WTC11 (cell line): ENCODE measurements around the gene AREL1. TPM values are rescaled to one million over a fixed set of nuclear protein-coding genes. Genes with fewer than 3 reads are reported as not detected.

Experiments used
- ATAC-seq: fragments of 200-7000 bp; cut with Tn5 transposase; 2 replicates; pipeline ENCODE4 v1.10.0; 2021; ENCODE audit warnings: mild to moderate bottlenecking, moderate library complexity
- CTCF ChIA-PET: fragments of 300-600 bp; sonication (Branson Sonifier 250); formaldehyde crosslinking; loops from one replicate; lab custom pipeline; 2021; ENCODE audit warnings: antibody characterized with exemption; lab: Charles Lee
- POLR2A ChIA-PET: fragments of 350-600 bp; sonication (Branson Sonifier 250); formaldehyde crosslinking; loops from one replicate; lab custom pipeline; 2021; ENCODE audit warnings: antibody characterized with exemption; lab: Charles Lee
- DNase-seq: peaks from one replicate; pipeline ENCODE4 v3.0.0; 2021; ENCODE audit warnings: low spot score
- H3K27ac Mint-ChIP-seq: 2 replicates; pipeline ENCODE4 v1.8.0; 2021; ENCODE audit warnings: mixed read lengths
- H3K27me3 Mint-ChIP-seq: 2 replicates; pipeline ENCODE4 v1.8.0; 2021; ENCODE audit warnings: low read depth, mild to moderate bottlenecking, moderate library complexity, mixed read lengths
- H3K36me3 Mint-ChIP-seq: 2 replicates; pipeline ENCODE4 v1.8.0; 2021; ENCODE audit warnings: mixed read lengths
- H3K4me1 Mint-ChIP-seq: 2 replicates; pipeline ENCODE4 v1.8.0; 2022; ENCODE audit warnings: mixed read lengths
- H3K4me3 Mint-ChIP-seq: 2 replicates; pipeline ENCODE4 v1.8.0; 2021; ENCODE audit warnings: mild to moderate bottlenecking, moderate library complexity, mixed read lengths
- H3K9me3 Mint-ChIP-seq: 2 replicates; pipeline ENCODE4 v1.8.0; 2021; ENCODE audit warnings: mixed read lengths
- ARID4B ChIP-seq: sonication (generic); formaldehyde crosslinking; IDR thresholded peaks from 2 replicates; pipeline ENCODE4 v1.8.0; 2023; ENCODE audit warnings: missing genetic modification reagents, mild to moderate bottlenecking, borderline replicate concordance
- ATF6 ChIP-seq: sonication (generic); formaldehyde crosslinking; IDR thresholded peaks from 2 replicates; pipeline ENCODE4 v1.8.1; 2023; ENCODE audit warnings: mild to moderate bottlenecking, missing genetic modification reagents
- E2F1 ChIP-seq: sonication (generic); formaldehyde crosslinking; IDR thresholded peaks from 2 replicates; pipeline ENCODE4 v1.8.0; 2022; ENCODE audit warnings: mild to moderate bottlenecking, missing genetic modification reagents
- E2F5 ChIP-seq: sonication (generic); formaldehyde crosslinking; IDR thresholded peaks from 2 replicates; pipeline ENCODE4 v1.8.1; 2022; ENCODE audit warnings: mild to moderate bottlenecking, moderate library complexity, missing genetic modification reagents
- ERG ChIP-seq: fragments of 250-450 bp; sonication (Bioruptor Pico); IDR thresholded peaks from 2 replicates; pipeline ENCODE4 v1.8.0; 2021; ENCODE audit warnings: mild to moderate bottlenecking
- ESRRA ChIP-seq: sonication (generic); formaldehyde crosslinking; IDR thresholded peaks from 2 replicates; pipeline ENCODE4 v1.8.1; 2022; ENCODE audit warnings: mild to moderate bottlenecking, missing genetic modification reagents, borderline replicate concordance
- FOXJ3 ChIP-seq: sonication (generic); formaldehyde crosslinking; IDR thresholded peaks from 2 replicates; pipeline ENCODE4 v1.9.0; 2021; ENCODE audit warnings: missing genetic modification reagents, mild to moderate bottlenecking, borderline replicate concordance
- GABPB1 ChIP-seq: sonication (generic); formaldehyde crosslinking; IDR thresholded peaks from 2 replicates; pipeline ENCODE4 v1.8.1; 2023; ENCODE audit warnings: mild to moderate bottlenecking, missing genetic modification reagents
- JUN ChIP-seq: sonication (generic); formaldehyde crosslinking; IDR thresholded peaks from 2 replicates; pipeline ENCODE4 v1.8.0; 2023; ENCODE audit warnings: mild to moderate bottlenecking, missing genetic modification reagents
- MAX ChIP-seq: sonication (generic); formaldehyde crosslinking; IDR thresholded peaks from 2 replicates; pipeline ENCODE4 v1.8.0; 2022; ENCODE audit warnings: mild to moderate bottlenecking, missing genetic modification reagents
- MYBL2 ChIP-seq: sonication (generic); formaldehyde crosslinking; IDR thresholded peaks from 2 replicates; pipeline ENCODE4 v1.8.1; 2023; ENCODE audit warnings: mild to moderate bottlenecking, moderate library complexity, missing genetic modification reagents
- NR2C2 ChIP-seq: sonication (generic); formaldehyde crosslinking; IDR thresholded peaks from 2 replicates; pipeline ENCODE4 v1.8.0; 2022; ENCODE audit warnings: mild to moderate bottlenecking, missing genetic modification reagents
- RELA ChIP-seq: sonication (generic); formaldehyde crosslinking; IDR thresholded peaks from 2 replicates; pipeline ENCODE4 v1.8.1; 2022; ENCODE audit warnings: missing genetic modification reagents, mild to moderate bottlenecking, borderline replicate concordance
- RORB ChIP-seq: fragments of 250-450 bp; sonication (Bioruptor Pico); IDR thresholded peaks from 2 replicates; pipeline ENCODE4 v1.9.0; 2021; ENCODE audit warnings: mild to moderate bottlenecking
- SMAD3 ChIP-seq: sonication (generic); formaldehyde crosslinking; IDR thresholded peaks from 2 replicates; pipeline ENCODE4 v1.8.0; 2022; ENCODE audit warnings: missing genetic modification reagents, mild to moderate bottlenecking, borderline replicate concordance
- TP53 ChIP-seq: sonication (generic); formaldehyde crosslinking; IDR thresholded peaks from 2 replicates; pipeline ENCODE4 v1.8.1; 2023; ENCODE audit warnings: mild to moderate bottlenecking, missing genetic modification reagents
- ZNF138 ChIP-seq: sonication (generic); formaldehyde crosslinking; conservative IDR thresholded peaks from 2 replicates; pipeline ENCODE4 v1.8.1; 2022; ENCODE audit warnings: mild to moderate bottlenecking, moderate library complexity, missing genetic modification reagents
- ZNF396 ChIP-seq: fragments of 250-450 bp; sonication (Bioruptor Pico); IDR thresholded peaks from 2 replicates; pipeline ENCODE4 v1.8.0; 2021; ENCODE audit warnings: mild to moderate bottlenecking, moderate library complexity, borderline replicate concordance
- ZNF423 ChIP-seq: fragments of 250-450 bp; sonication (Bioruptor Pico); IDR thresholded peaks from 2 replicates; pipeline ENCODE4 v2.1.2; 2022; ENCODE audit warnings: mild to moderate bottlenecking, moderate library complexity
- total RNA-seq: library from RNA; stranded (reverse); gene quantifications from 3 replicates; pipeline ENCODE4 v1.2.3, GENCODE V29; 2021

The AREL1 gene
- total RNA-seq, 1 experiment from 2014 or later: 37.0 TPM

- CTCF ChIA-PET: no interaction called here
- no peak for ATAC-seq
- Mint-ChIP-seq H3K27me3 (no peaks in the 10 kb centered on the region), H3K4me3 (peak overlapping the region; percentile 98), H3K36me3 (peaks cover 17% of the 10 kb centered on the region), H3K4me1 (peaks cover 15% of the 10 kb centered on the region), H3K27ac (peak overlapping the region; percentile 98), H3K9me3 (no peaks in the 10 kb centered on the region)
- POLR2A ChIA-PET: no interaction called here
- no peak for DNase-seq
- TF ChIP-seq SMAD3 (CRISPR knock-in tag): no peak
- no peak for TF ChIP-seq MAX
- TF ChIP-seq JUN (CRISPR knock-in tag): no peak
- TF ChIP-seq ARID4B: no peak
- TF ChIP-seq FOXJ3 (CRISPR knock-in tag): no peak
- no peak for TF ChIP-seq ESRRA (CRISPR knock-in tag)
- TF ChIP-seq RORB (CRISPR knock-in tag): no peak
- TF ChIP-seq ZNF423 (CRISPR knock-in tag): no peak
- TF ChIP-seq E2F1: no peak
- no peak for TF ChIP-seq ERG
- no peak for TF ChIP-seq E2F5 (CRISPR knock-in tag)
- TF ChIP-seq MYBL2 (CRISPR knock-in tag): no peak
- TF ChIP-seq ZNF396 (CRISPR knock-in tag): no peak
- no peak for TF ChIP-seq ATF6 (CRISPR knock-in tag)
- TF ChIP-seq RELA (CRISPR knock-in tag): no peak
- TF ChIP-seq NR2C2 (CRISPR knock-in tag): no peak
Measured at GRCh38 chr14:74713395-74713735, 485 bp upstream of the AREL1 start.

GRCh38 chr14:74711651-74712050, 1.2 kb downstream of the AREL1 start:
- ChIA-PET CTCF (no interaction called here), POLR2A (no interaction called here)
- Mint-ChIP-seq H3K4me3 (peak overlapping the region; percentile 98), H3K4me1 (peaks cover 15% of the 10 kb centered on the region), H3K27me3 (no peaks in the 10 kb centered on the region), H3K27ac (no peak overlapping the region), H3K9me3 (no peaks in the 10 kb centered on the region), H3K36me3 (peaks cover 15% of the 10 kb centered on the region)
- no peak for DNase-seq
- no peak for ATAC-seq
- no peak for TF ChIP-seq ESRRA (CRISPR knock-in tag)
- TF ChIP-seq TP53 (CRISPR knock-in tag): no peak
- TF ChIP-seq GABPB1 (CRISPR knock-in tag): no peak
- no peak for TF ChIP-seq ZNF138 (CRISPR knock-in tag)
